Effector memory CD8-positive, alpha-beta T cell (primary cell): ENCODE measurements around the gene LAS1L.
"Not testable (repeated sequence)": the region's sequence is repeated elsewhere in the genome, so short reads cannot be mapped to it uniquely, and the experiment has no call there.

Experiments
- ATAC-seq: fragments of 150-1000 bp; cut with Tn5 transposase; replicated peaks from 2 replicates; pipeline ENCODE4 v1.10.0; 2021; ENCODE audit warnings: mild to moderate bottlenecking, moderate library complexity
- DNase-seq, 3 experiments: peaks; one replicate each; pipeline ENCODE4 v3.0.0; 2021
- H3K27ac Mint-ChIP-seq, 2 donors: one replicate each; pipeline ENCODE4 v1.8.0; 2022; ENCODE audit warnings: mild to moderate bottlenecking in 2 of 2, mixed read lengths in 2 of 2, moderate library complexity in 2 of 2
- H3K27me3 Mint-ChIP-seq, 2 donors: one replicate each; pipeline ENCODE4 v1.8.0; 2022; ENCODE audit warnings: mixed read lengths in 2 of 2
- H3K36me3 Mint-ChIP-seq: one replicate; pipeline ENCODE4 v1.8.0; 2022; ENCODE audit warnings: mild to moderate bottlenecking, moderate library complexity, mixed read lengths; ENCODE audit not compliant: insufficient read depth
- H3K4me1 Mint-ChIP-seq, 2 donors: one replicate each; pipeline ENCODE4 v1.8.0; 2022; ENCODE audit warnings: low read depth in 2 of 2, mixed read lengths in 2 of 2
- H3K4me3 Mint-ChIP-seq, 2 donors: one replicate each; pipeline ENCODE4 v1.8.0; 2022; ENCODE audit warnings: mild to moderate bottlenecking in 2 of 2, mixed read lengths in 2 of 2, moderate library complexity in 2 of 2
- H3K9me3 Mint-ChIP-seq, 2 donors: one replicate each; pipeline ENCODE4 v1.8.0; 2022; ENCODE audit warnings: mixed read lengths in 2 of 2

The LAS1L gene

DNA sequence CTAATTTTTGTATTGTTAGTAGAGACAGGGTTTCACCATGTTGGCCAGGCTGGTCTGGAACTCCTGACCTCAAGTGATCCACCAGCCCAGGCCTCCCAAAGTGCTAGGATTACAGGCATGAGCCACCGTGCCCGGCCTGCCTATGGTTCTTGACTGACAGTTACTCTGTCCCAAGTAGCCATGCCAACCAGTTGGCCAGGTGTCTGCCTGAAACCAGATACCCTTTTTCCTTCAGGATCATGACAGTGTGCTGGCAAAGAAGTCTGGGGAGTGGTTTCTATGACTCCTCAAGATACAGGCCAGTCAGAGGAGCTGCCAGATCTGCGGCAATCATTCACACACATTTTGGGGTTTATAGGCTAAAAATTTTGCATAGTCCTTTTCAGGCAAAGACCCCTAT is 1.7 kb upstream of the LAS1L start:
- H3K4me3 Mint-ChIP-seq, result no peak overlapping the region
- peaks cover 9 to 17% of the 10 kb centered on the region in 2 donors for H3K4me1 Mint-ChIP-seq
- no peaks in the 10 kb centered on the region for H3K9me3 Mint-ChIP-seq
- peaks cover 10% of the 10 kb centered on the region for H3K36me3 Mint-ChIP-seq
- DNase-seq, result no peak
- no peaks in the 10 kb centered on the region for H3K27me3 Mint-ChIP-seq
- no peak for ATAC-seq
- no peak overlapping the region for H3K27ac Mint-ChIP-seq

DNA sequence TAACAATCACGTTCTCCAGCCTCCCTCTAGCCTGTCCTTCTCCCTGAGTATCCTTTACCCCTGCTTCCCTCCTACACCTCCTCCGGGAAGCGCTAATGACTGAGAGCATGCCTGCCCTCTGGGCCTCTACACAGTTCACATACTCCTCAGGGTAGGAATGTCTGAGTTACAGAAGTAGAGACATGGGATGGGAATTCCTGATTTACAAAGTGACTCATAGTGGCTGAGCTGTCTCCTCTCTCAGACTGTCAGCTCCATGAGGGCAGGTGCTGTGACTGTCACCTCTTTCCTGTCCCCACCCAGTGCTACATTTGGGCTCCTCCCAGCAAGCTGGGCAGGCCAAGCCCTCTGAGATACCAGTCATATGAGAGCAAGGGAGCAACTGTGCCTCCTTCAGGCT is 2.6 kb downstream of the LAS1L start:
- DNase-seq (no peak), ATAC-seq (no peak)
- Mint-ChIP-seq H3K27me3 (no peaks in the 10 kb centered on the region), H3K4me3 (peak overlapping the region in 1 of 2 donors; percentile 88), H3K4me1 (peaks cover 9 to 18% of the 10 kb centered on the region in 2 donors), H3K9me3 (no peaks in the 10 kb centered on the region), H3K27ac (no peak overlapping the region), H3K36me3 (peaks cover 35% of the 10 kb centered on the region)

DNA sequence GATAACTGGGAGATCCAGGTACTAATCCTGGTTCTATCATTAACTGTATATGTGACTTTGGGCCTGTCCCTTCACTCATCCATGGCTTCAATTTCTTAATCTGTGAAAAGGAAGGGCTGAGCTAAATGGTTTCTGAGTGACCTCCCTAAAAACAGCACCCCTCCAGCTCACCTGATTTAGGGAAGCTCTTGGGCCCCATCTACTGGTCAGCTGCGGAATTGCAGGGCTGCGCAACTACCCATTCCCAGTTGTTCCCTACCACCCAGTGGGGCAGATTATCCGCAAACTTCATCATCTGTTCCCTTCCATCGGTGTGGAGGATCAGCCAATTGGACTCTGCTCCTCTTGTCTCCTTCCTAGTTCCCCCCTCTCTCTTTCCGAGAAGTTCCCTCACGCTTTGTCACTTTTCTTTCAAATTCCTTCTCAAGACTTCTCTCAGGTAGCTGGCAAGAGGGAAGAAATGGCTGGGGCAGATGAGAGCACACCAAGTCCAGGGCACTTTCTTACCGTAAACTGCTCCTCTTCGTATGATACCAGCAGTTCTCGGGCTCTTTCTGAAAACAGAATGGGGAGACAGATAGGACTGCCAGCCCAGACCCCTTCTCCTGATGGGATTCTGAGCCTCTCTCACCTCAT is 5.8 kb downstream of the LAS1L start:
- H3K4me1 Mint-ChIP-seq, result peaks cover 3 to 16% of the 10 kb centered on the region in 2 donors
- peak overlapping the region in 1 of 2 donors; percentile 19 for H3K27ac Mint-ChIP-seq
- H3K4me3 Mint-ChIP-seq, result no peak overlapping the region
- no peaks in the 10 kb centered on the region for H3K9me3 Mint-ChIP-seq
- H3K27me3 Mint-ChIP-seq, result no peaks in the 10 kb centered on the region
- H3K36me3 Mint-ChIP-seq, result peaks cover 34% of the 10 kb centered on the region
- peak; percentile 37 to 41 (median 38) for DNase-seq
- ATAC-seq, result peak; percentile 72

DNA sequence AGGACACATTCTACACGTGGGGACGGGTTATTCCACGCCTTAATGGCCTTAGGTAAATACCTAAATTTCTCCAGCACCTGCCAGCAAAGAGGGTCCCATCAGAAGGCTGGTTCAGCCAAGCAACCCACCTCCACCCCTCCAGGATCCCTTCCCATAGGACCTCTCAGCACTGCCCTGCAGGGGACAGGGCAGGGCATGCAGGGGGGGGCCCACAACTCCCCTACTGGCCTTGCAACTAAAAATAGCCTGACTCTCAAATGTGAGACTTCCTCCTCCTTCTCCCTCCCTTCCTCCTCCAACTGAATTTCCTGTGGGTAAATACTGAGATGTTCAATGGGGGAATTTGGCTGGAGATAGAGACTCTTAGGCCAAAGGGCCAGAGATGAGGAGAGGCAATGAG is 6.3 kb downstream of the LAS1L start:
- peaks cover 3 to 13% of the 10 kb centered on the region in 2 donors for H3K4me1 Mint-ChIP-seq
- no peaks in the 10 kb centered on the region for H3K9me3 Mint-ChIP-seq
- no peak overlapping the region for H3K4me3 Mint-ChIP-seq
- ATAC-seq, result no peak
- H3K36me3 Mint-ChIP-seq, result peaks cover 37% of the 10 kb centered on the region
- H3K27ac Mint-ChIP-seq, result peak overlapping the region in 1 of 2 donors; percentile 19
- DNase-seq, result no peak
- H3K27me3 Mint-ChIP-seq, result no peaks in the 10 kb centered on the region

DNA sequence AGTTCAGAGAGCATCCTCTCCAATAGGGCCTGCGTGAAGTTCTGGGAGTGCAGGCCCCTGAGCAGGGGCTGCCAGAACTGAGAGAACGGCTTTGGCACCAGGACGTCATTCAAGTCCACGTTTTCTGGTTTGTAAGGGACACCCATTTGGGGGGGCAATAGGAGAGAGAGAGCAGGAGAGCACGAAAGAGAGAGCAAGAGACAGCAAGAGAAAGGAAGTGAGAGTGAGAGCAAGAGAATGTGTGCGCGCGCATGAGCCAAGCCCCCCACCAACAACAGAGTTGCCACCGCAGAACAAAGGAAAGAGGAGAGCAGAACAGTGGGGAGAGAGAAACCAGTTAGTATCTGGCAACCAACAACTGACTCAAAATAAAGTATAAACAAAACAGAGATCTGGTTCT is 10.4 kb downstream of the LAS1L start:
- no peak for DNase-seq
- no peak for ATAC-seq
- Mint-ChIP-seq H3K4me1 (peaks cover 2 to 5% of the 10 kb centered on the region in 2 donors), H3K27ac (no peak overlapping the region), H3K9me3 (no peaks in the 10 kb centered on the region), H3K27me3 (no peaks in the 10 kb centered on the region), H3K36me3 (peaks cover 34% of the 10 kb centered on the region), H3K4me3 (no peak overlapping the region)

DNA sequence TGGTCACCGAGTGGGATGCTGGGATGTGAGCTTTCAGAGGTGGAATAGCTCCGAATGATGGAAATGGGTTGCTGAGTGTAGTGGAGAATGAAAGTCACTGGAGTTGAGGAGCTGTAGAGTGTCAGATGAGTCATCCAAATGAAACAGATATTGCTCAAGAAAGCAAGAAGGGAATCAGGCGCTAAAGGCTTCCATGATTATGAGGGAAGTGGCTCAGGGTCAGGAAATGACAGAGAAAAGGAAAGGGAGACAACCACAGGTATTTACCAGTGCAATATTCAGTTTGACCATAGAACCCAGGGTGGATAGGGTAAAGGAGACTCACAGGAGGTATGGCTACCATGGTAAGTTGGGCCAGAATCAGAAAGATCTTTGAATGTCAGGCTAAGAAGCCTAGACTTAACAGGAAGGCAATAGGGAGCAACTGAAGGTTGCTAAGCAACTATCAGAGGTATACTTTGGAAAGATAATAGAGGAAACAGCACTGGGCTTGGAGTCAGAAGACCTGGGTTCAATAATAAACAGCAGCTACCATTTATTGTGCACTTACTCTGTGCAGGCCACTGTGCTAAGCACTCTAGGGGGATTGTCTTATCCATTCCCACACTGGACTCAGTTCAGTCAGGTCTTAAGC is 11.7 kb downstream of the LAS1L start:
- H3K4me1 Mint-ChIP-seq, result peaks cover 3% of the 10 kb centered on the region in 2 donors
- H3K4me3 Mint-ChIP-seq, result no peak overlapping the region
- H3K27ac Mint-ChIP-seq, result no peak overlapping the region
- H3K27me3 Mint-ChIP-seq, result no peaks in the 10 kb centered on the region
- ATAC-seq, result no peak
- DNase-seq, result no peak
- H3K36me3 Mint-ChIP-seq, result peaks cover 29% of the 10 kb centered on the region
- H3K9me3 Mint-ChIP-seq, result no peaks in the 10 kb centered on the region

DNA sequence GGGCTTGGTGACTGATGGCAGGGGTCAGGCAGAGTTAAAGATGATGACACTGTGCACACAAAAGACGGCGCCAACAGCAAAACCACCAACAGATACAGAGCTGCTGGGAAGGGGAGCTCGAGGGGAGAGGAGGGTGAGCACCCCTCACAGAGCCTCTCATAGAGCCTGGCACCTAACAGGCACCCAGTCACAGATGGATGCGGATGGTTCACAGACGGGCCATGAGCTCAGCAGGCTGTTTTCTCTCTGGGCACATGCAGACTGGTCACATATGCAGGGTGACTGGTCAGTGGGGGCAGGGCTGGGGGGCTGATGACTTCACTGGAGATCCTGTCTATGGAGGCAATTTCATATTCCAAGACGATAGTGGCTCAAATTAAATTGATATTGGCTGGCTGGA is 15.1 kb downstream of the LAS1L start:
- DNase-seq, H3K27me3 Mint-ChIP-seq, H3K27ac Mint-ChIP-seq: not testable (repeated sequence)

DNA sequence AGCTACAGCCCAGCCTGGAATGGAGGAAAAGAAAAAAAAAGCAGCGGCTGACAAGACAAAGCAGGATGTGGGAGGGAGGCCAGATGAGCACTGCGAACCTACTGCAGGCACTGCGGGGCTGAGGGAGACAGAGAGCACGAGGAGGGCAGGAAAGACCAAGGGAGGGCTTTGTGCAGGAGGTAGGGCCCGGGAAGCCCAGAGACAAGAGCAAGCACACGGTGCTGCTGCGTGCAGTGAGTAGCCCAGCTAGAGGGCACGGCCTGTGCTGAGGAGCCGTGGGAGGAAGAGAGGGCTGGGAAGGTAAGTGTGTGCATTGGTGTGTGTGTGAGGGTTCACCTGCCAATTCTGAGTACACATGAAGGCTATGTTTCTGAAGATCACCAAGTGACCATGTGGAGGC is 15.6 kb downstream of the LAS1L start:
- not testable (repeated sequence) for H3K4me1 Mint-ChIP-seq, DNase-seq, H3K27ac Mint-ChIP-seq, H3K27me3 Mint-ChIP-seq, H3K9me3 Mint-ChIP-seq, H3K4me3 Mint-ChIP-seq
- H3K36me3 Mint-ChIP-seq, result peaks cover 21% of the 10 kb centered on the region
- ATAC-seq, result peak; percentile 73

More for the DNA sequence above, 15.1 kb downstream of the LAS1L start:
- not testable (repeated sequence) for H3K4me3 Mint-ChIP-seq, H3K4me1 Mint-ChIP-seq, ATAC-seq, H3K9me3 Mint-ChIP-seq
- peaks cover 21% of the 10 kb centered on the region for H3K36me3 Mint-ChIP-seq

DNA sequence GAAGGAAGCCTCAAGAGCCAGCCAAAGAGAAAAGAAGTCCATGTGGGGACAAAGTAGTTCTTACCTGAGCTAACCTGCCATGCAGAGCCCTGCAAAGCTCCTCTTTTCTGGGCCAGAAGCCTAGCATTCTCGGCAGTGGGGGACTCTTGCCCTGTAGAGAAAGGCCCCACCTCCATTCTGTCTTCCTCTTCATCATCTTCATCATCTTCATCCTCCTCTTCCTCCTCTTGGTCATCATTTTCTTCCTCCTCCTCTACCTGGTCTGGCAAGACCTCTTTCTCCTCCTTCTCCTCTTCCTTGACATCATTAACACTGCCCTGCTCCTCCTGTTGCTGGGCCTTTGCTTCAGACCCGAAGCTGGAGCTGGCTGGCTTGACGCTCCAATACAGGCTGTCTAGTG is 16.7 kb downstream of the LAS1L start:
- no peak for ATAC-seq
- H3K4me3 Mint-ChIP-seq, result no peak overlapping the region
- no peak for DNase-seq
- no peak overlapping the region for H3K27ac Mint-ChIP-seq
- H3K36me3 Mint-ChIP-seq, result peaks cover 15% of the 10 kb centered on the region
- H3K27me3 Mint-ChIP-seq, result no peaks in the 10 kb centered on the region
- H3K9me3 Mint-ChIP-seq, result no peaks in the 10 kb centered on the region
- H3K4me1 Mint-ChIP-seq, result peaks cover 1 to 3% of the 10 kb centered on the region in 2 donors

DNA sequence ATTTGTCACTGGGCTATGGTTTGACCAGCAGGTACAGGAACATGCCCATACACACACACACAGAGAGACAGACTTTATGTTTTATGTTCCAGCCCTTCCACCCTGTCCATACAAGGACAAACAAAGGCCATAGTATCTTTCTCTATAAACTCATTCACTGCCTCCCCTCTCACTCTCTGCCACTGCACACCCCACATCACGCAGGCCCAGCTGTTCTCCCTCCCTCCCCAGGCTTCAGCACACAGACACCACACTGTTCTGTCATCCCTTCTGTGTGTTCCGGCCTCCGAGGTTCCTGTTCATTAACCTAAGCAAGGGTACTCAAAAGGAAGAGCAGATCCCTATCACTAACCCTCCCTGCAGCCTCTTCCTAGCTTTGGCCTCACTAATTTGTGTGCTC is 17.8 kb downstream of the LAS1L start:
- no peak for DNase-seq
- ATAC-seq, result no peak
- H3K4me1 Mint-ChIP-seq, result peaks cover 0 to 3% of the 10 kb centered on the region in 2 donors
- H3K4me3 Mint-ChIP-seq, result no peak overlapping the region
- H3K27ac Mint-ChIP-seq, result no peak overlapping the region
- H3K36me3 Mint-ChIP-seq, result peaks cover 9% of the 10 kb centered on the region
- no peaks in the 10 kb centered on the region for H3K27me3 Mint-ChIP-seq
- H3K9me3 Mint-ChIP-seq, result no peaks in the 10 kb centered on the region

DNA sequence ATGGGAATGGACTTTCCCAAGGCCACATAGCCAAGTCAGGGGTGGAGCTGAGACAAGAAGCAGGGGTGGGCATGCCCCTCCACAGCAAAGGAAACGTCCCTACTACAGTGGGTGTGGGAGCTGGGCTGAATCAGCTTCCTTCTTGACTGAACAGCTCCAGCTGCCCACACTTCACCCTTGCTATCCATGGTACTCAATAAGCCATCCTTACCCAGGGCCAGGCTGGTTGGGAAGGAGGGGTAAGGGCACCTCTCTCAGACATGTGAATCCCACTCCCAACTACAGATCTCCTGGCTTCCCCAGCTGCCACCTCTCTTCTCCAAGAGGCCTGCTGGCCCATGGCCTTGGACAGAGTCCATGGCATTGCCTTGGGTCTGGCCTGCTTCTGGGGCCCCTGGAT is 21.0 kb downstream of the LAS1L start:
- Mint-ChIP-seq H3K9me3 (no peaks in the 10 kb centered on the region), H3K27ac (no peak overlapping the region), H3K36me3 (peaks cover 3% of the 10 kb centered on the region), H3K4me1 (no peaks in the 10 kb centered on the region), H3K4me3 (no peak overlapping the region), H3K27me3 (no peaks in the 10 kb centered on the region)
- DNase-seq (no peak), ATAC-seq (no peak)

DNA sequence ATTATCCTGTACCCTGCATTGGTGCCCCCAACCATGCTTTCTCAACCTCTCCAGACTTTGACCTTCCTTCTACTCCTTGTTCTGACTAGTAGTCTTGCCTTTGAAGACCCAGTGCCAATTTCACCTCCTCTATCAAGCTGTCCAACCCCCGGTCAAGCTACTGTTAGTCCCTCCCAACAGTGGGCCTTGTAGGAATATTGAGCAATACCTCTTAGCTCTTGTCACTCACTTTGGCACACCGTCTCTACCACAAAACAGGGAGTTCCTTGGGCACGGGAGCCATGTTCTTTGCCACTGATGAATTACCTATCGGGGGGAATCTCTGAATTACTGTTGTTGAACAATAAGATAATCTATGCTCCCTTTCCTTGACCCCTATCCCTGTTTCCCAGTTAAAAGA is 25.2 kb downstream of the LAS1L start:
- Mint-ChIP-seq H3K27ac (peak overlapping the region in 1 of 2 donors; percentile 85), H3K27me3 (no peaks in the 10 kb centered on the region), H3K4me3 (no peak overlapping the region), H3K4me1 (no peaks in the 10 kb centered on the region), H3K9me3 (no peaks in the 10 kb centered on the region), H3K36me3 (peaks cover 15% of the 10 kb centered on the region)
- DNase-seq (no peak), ATAC-seq (no peak)

DNA sequence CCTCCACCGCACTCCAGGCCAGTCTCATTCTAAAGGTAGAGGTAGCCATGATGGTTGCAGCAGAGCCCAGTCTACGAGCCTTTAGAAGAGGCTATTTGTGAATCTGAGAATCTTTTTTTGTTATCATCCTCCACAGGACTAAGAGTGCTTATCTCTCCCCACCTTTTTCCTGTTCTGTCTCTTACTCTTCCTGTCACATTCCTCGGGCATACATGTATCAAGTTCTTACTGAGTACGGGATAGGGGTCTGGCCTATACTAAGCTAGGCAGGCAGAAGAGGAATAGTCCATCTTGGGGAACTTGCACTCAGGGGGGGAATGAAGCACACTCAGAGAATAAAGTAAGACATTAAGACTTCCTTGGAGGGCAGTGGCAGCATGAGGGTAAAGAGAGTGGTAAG is 25.7 kb downstream of the LAS1L start:
- ATAC-seq (no peak), DNase-seq (no peak)
- Mint-ChIP-seq H3K4me3 (no peak overlapping the region), H3K9me3 (no peaks in the 10 kb centered on the region), H3K27me3 (no peaks in the 10 kb centered on the region), H3K36me3 (peaks cover 15% of the 10 kb centered on the region), H3K4me1 (no peaks in the 10 kb centered on the region), H3K27ac (peak overlapping the region in 1 of 2 donors; percentile 85)

DNA sequence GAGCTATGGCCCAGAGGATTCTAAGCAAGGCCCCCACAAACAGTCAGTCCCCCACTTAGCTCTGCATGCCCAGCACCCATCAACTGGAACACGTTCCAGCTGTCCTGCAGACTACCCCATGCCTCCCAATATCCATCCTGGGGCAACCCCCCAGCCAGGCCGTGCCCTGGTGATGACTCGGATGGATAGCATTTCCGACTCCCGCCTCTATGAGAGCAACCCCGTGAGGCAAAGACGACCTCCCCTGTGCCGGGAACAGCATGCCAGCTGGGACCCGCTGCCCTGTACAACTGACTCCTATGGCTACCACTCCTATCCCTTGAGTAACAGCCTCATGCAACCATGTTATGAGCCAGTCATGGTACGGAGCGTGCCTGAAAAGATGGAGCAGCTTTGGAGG is 32.0 kb downstream of the LAS1L start:
- Mint-ChIP-seq H3K36me3 (peaks cover 15% of the 10 kb centered on the region), H3K9me3 (no peaks in the 10 kb centered on the region), H3K27ac (no peak overlapping the region), H3K4me3 (no peak overlapping the region), H3K27me3 (no peaks in the 10 kb centered on the region), H3K4me1 (no peaks in the 10 kb centered on the region)
- no peak for ATAC-seq
- DNase-seq, result no peak
